Stimulated activated CD4-positive, alpha-beta T cell treated with anti-CD3 and anti-CD28 coated beads, TNF-alpha, amount 100 ng/mL, for 4 hours (primary cell): ENCODE measurements around the gene ARHGEF26.

Experiments used
- DNase-seq, 3 experiments: peaks; one replicate each; pipeline ENCODE4 v3.0.0-alpha.2; 2020; ENCODE audit warnings: low read depth in 3 of 3

Gene ARHGEF26

GRCh38 chr3:154250291-154250690, 129.1 kb downstream of the ARHGEF26 start:
- DNase-seq = no peak

GRCh38 chr3:154251610-154252009, 130.4 kb downstream of the ARHGEF26 start:
- no peak for DNase-seq

- peak; percentile 28 to 52 (median 30) for DNase-seq
Measured at GRCh38 chr3:154252759-154253638, 131.8 kb downstream of the ARHGEF26 start.

- DNase-seq = no peak
Measured at GRCh38 chr3:154254527-154254926, 133.3 kb downstream of the ARHGEF26 start.

DNA sequence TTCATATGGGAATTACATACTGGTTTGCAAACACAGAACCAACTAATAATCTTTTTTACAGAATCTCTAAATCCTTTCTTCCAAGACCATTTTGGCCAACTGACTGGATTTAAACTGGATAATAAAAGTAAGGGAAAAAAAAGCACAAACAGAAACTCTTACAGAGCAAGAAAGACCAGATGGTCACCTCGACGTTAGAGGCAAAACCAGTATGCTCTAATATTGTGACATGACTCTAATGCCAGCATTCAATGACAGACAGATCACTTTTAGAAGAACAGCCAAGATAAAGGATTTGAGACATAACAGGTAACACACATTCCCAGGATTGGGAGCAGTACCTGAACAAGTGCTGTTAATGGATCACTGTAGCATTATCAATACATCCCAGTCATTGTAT, 152.2 kb downstream of the ARHGEF26 start:
- DNase-seq = no peak

DNA sequence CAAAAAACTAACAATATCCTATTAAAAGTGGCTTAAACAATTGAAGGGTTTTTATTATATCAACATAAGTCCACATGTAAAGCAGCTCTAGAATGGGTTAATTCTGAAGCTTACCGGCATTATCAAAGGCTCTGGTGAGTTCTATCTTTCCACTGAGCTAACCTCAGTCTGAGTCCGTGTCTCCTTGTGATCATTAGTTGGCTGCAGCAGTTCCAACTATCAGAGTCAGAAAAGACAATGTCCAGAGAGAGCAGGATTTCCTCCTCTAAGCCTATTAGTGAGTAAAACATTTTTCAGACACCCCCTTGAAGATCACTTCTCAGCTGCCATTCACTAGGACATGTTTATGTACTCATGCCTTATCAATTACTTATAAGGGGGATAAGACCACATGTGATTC, 153.2 kb downstream of the ARHGEF26 start:
- no peak for DNase-seq

- DNase-seq = no peak
Measured at GRCh38 chr3:154275292-154275691, 154.1 kb downstream of the ARHGEF26 start.

GRCh38 chr3:154275965-154276364, 154.8 kb downstream of the ARHGEF26 start:
- no peak for DNase-seq

DNA sequence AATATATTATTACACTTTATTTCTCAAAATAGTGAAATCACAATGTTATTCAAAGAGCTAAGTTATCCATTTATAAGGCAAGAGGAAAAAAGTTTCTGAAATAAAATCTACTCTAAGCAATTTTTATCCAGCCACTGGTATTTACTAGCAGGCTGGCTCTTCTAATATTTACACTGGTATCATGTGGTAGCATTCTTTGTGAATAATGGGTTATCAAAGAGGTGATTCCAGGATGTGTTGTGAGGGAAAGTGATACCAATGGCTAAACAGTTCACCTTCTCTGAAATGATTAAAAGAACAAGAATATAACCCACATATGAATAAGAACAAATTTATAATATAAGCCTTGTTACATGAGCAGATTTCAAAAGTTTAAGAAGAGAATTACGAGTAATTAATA, 159.0 kb downstream of the ARHGEF26 start:
- DNase-seq = no peak

- no peak for DNase-seq
Measured at GRCh38 chr3:154285221-154285620, 164.0 kb downstream of the ARHGEF26 start.

DNA sequence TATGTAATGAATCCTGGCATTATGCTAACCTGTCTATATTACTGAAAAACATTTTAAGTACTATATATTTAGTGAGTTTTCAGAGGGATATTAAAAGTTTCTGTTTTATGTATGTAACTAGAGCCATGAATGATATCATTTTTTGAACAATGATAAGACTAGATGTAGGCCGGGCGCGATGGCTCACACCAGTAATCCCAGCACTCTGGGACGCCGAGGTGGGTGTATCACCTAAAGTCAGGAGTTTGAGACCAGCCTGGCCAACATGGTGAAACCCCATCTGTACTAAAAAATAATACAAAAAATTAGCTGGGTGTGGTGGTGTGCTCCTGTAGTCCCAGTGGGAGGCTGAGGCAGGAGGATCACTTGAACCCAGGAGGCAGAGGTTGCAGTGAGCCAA, 169.0 kb downstream of the ARHGEF26 start:
- DNase-seq = no peak

GRCh38 chr3:154294016-154294415, 172.8 kb downstream of the ARHGEF26 start:
- no peak for DNase-seq

- no peak for DNase-seq
Measured at GRCh38 chr3:154301561-154301960, 180.4 kb downstream of the ARHGEF26 start.

GRCh38 chr3:154304116-154304786, 183.1 kb downstream of the ARHGEF26 start:
- DNase-seq = no peak

- no peak for DNase-seq
Measured at GRCh38 chr3:154304936-154305335, 183.7 kb downstream of the ARHGEF26 start.

- no peak for DNase-seq
Measured at GRCh38 chr3:154307363-154307762, 186.2 kb downstream of the ARHGEF26 start.
